DOHH2 (cell line): ENCODE measurements around the gene LRTM2.

Source experiments
- H3F3A ChIP-seq: fragments of 200-600 bp; sonication (generic), shearing (Covaris generic); 2 replicates; pipeline ENCODE4 v1.6.0; 2016; ENCODE audit warnings: antibody characterized with exemption, mild to moderate bottlenecking; ENCODE audit not compliant: control insufficient read depth, insufficient read depth
- H3K27ac ChIP-seq: fragments of 200-600 bp; sonication (generic); 2 replicates; pipeline ENCODE4 v1.5.1; 2014; ENCODE audit warnings: low read depth, mild to moderate bottlenecking, low read length, moderate library complexity
- H3K27me3 ChIP-seq: fragments of 200-600 bp; sonication (generic); 2 replicates; pipeline ENCODE4 v1.6.1; 2014; ENCODE audit warnings: mild to moderate bottlenecking, low read length, mixed read lengths; ENCODE audit not compliant: control insufficient read depth
- H3K36me3 ChIP-seq: fragments of 200-600 bp; sonication (generic); 2 replicates; pipeline ENCODE4 v1.6.1; 2014; ENCODE audit warnings: mild to moderate bottlenecking, low read length, moderate library complexity, mixed read lengths; ENCODE audit not compliant: control insufficient read depth
- H3K4me1 ChIP-seq: fragments of 200-600 bp; sonication (generic); 2 replicates; pipeline ENCODE4 v1.6.1; 2014; ENCODE audit warnings: mild to moderate bottlenecking, low read length, mixed read lengths; ENCODE audit not compliant: control insufficient read depth
- H3K4me2 ChIP-seq: fragments of 200-600 bp; sonication (generic); 2 replicates; pipeline ENCODE4 v1.6.0; 2014; ENCODE audit warnings: mild to moderate bottlenecking, low read length, moderate library complexity
- H3K4me3 ChIP-seq: fragments of 200-600 bp; sonication (generic); 2 replicates; pipeline ENCODE4 v1.5.1; 2014; ENCODE audit warnings: mild to moderate bottlenecking, low read length, mixed read lengths
- H3K79me2 ChIP-seq: fragments of 200-600 bp; sonication (generic); 2 replicates; pipeline ENCODE4 v1.6.1; 2014; ENCODE audit warnings: mild to moderate bottlenecking, low read length, mixed read lengths; ENCODE audit not compliant: control insufficient read depth
- H3K9me2 ChIP-seq: fragments of 200-600 bp; sonication (generic); replicated peaks from 2 replicates; pipeline ENCODE4 v1.6.1; 2014; ENCODE audit warnings: mild to moderate bottlenecking, low read length, mixed read lengths; ENCODE audit not compliant: control insufficient read depth
- H3K9me3 ChIP-seq: fragments of 200-600 bp; sonication (generic); 2 replicates; pipeline ENCODE4 v1.6.1; 2014; ENCODE audit warnings: antibody characterized with exemption, low read length, mixed read lengths; ENCODE audit not compliant: control insufficient read depth, insufficient read depth
- H4K20me1 ChIP-seq: fragments of 200-600 bp; sonication (generic); 2 replicates; pipeline ENCODE4 v1.6.0; 2014; ENCODE audit warnings: low read depth, mild to moderate bottlenecking, antibody characterized with exemption, low read length, moderate library complexity; ENCODE audit not compliant: control insufficient read depth, insufficient read depth
- EZH2phosphoT487 ChIP-seq: fragments of 200-600 bp; sonication (generic); IDR thresholded peaks from 2 replicates; pipeline ENCODE4 v1.6.1; 2017; ENCODE audit warnings: borderline replicate concordance, mild to moderate bottlenecking, antibody characterized with exemption, low read length, moderate library complexity, mixed read lengths
- TF ChIP-seq, protein P1 (sequence below): fragments of 200-600 bp; sonication (generic); IDR thresholded peaks from one replicate; pipeline ENCODE4 v1.5.1; 2014; ENCODE audit warnings: antibody characterized with exemption, mild to moderate bottlenecking, low read depth, low read length; ENCODE audit not compliant: poor library complexity, severe bottlenecking

LRTM2 gene

DNA sequence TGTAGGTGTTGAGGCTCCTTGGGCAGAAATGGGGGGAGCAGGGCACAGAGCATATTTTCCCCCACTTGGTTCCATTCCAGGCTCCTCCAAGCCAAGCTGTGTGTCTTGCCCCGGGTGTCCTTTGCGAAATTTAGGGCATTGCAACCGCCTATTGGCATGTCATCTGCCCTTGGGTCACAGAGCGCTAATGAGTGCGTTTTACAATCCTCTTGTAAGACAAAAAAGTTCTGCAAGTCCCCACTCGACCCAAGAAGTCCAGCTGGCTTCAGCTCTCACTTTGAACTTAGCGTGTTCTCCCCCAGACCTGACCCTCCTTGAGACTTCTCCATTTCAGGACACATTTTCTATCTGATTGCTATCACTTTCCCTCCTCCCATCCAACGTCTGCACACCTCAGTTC, 6.1 kb upstream of the LRTM2 start:
- no peaks in the 10 kb centered on the region for H3K9me2 ChIP-seq
- H3K4me1 ChIP-seq: peaks cover 13% of the 10 kb centered on the region
- no peaks in the 10 kb centered on the region for H3K9me3 ChIP-seq
- H3F3A ChIP-seq: no peaks in the 10 kb centered on the region
- TF ChIP-seq EZH2phosphoT487: no peak
- TF ChIP-seq, protein P1, sequence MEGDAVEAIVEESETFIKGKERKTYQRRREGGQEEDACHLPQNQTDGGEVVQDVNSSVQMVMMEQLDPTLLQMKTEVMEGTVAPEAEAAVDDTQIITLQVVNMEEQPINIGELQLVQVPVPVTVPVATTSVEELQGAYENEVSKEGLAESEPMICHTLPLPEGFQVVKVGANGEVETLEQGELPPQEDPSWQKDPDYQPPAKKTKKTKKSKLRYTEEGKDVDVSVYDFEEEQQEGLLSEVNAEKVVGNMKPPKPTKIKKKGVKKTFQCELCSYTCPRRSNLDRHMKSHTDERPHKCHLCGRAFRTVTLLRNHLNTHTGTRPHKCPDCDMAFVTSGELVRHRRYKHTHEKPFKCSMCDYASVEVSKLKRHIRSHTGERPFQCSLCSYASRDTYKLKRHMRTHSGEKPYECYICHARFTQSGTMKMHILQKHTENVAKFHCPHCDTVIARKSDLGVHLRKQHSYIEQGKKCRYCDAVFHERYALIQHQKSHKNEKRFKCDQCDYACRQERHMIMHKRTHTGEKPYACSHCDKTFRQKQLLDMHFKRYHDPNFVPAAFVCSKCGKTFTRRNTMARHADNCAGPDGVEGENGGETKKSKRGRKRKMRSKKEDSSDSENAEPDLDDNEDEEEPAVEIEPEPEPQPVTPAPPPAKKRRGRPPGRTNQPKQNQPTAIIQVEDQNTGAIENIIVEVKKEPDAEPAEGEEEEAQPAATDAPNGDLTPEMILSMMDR: no peak
- H3K27ac ChIP-seq: no peak overlapping the region
- H3K79me2 ChIP-seq: no peaks in the 10 kb centered on the region
- H3K4me2 ChIP-seq: no peak overlapping the region
- H3K27me3 ChIP-seq: peaks cover 23% of the 10 kb centered on the region
- H3K36me3 ChIP-seq: no peaks in the 10 kb centered on the region
- H3K4me3 ChIP-seq: no peak overlapping the region
- no peaks in the 10 kb centered on the region for H4K20me1 ChIP-seq

DNA sequence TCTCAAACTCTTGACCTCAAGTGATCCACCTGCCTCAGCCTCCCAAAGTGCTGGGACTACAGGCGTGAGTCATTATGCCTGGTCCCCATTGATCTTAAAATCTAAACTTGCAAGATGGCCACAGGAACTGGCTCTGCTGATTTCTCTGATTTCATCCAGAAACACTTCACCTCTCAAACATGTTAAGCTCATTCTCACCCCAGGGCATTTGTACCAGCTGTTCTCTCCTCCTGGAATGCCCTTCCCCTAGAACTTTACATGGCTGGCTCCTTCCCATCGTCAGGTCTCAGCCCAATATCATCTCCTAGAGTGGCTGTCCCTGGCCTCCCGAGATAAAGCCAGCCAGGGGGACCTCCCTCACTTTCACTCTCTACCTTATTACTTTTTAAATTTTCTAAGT, 5.3 kb upstream of the LRTM2 start:
- Histone ChIP-seq H3K4me2 (no peak overlapping the region), H3K4me3 (no peak overlapping the region), H3F3A (no peaks in the 10 kb centered on the region), H3K79me2 (no peaks in the 10 kb centered on the region), H3K9me3 (no peaks in the 10 kb centered on the region), H3K4me1 (peaks cover 13% of the 10 kb centered on the region), H3K36me3 (no peaks in the 10 kb centered on the region), H4K20me1 (no peaks in the 10 kb centered on the region), H3K27ac (no peak overlapping the region), H3K9me2 (no peaks in the 10 kb centered on the region), H3K27me3 (peaks cover 27% of the 10 kb centered on the region)
- TF ChIP-seq, protein P1: no peak

DNA sequence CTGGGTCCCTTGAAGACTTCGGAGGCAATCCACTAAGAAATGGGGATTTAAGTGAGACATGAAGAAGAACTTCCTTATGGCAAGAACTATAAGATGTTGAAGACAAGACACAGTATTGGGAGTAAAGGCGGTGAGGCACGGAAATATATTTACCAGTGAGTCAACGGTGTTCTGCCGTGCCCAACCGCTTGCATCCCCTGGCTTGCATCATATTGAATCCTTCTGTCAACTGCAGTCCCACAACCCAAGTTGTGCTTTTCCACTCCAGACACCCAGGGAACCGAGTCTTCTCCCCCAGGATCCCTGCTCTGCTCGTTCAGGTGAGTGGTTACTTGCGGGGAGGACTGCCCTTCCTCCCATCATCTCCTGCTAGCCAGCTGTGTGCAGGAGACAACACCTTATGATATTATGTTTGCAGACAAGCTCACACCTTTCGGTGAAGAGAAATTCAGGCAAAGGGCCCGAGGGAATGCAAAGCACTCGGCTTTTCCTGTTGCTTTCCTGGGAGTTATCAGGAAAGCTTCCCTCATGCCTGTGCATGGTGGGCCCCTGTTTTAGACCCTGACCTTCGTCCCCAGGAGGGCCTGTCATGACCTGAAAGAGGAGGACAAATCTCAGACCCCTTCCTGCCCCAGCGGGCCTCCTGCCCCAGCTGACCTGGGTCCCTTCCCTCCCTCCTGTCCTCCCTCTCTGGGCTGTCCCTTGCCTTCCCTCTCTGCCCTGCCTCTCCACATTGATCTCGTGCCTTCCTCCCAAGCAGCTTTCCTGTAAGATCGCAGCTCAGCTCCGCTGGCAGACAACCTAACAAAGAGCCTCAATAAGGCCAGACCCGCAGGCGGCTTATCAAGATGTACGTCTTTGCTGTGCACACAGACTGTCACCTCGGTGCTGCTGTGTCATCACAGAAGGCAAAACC, 4.3 kb upstream of the LRTM2 start:
- Histone ChIP-seq H3K9me2 (no peaks in the 10 kb centered on the region), H3F3A (no peaks in the 10 kb centered on the region), H3K27ac (no peak overlapping the region), H4K20me1 (no peaks in the 10 kb centered on the region), H3K79me2 (no peaks in the 10 kb centered on the region), H3K4me3 (no peak overlapping the region), H3K4me2 (no peak overlapping the region), H3K4me1 (peaks cover 13% of the 10 kb centered on the region), H3K36me3 (no peaks in the 10 kb centered on the region), H3K9me3 (no peaks in the 10 kb centered on the region), H3K27me3 (peaks cover 31% of the 10 kb centered on the region)
- TF ChIP-seq, protein P1: no peak
- TF ChIP-seq EZH2phosphoT487: no peak
